ENCODE measurements around the gene PARD3. TPM values are rescaled to one million over a fixed set of nuclear protein-coding genes. Genes with fewer than 3 reads are reported as not detected.

The PARD3 gene
- total RNA-seq, 2 experiments from 2014 or later, result 0.53 to 0.71 TPM

DNA sequence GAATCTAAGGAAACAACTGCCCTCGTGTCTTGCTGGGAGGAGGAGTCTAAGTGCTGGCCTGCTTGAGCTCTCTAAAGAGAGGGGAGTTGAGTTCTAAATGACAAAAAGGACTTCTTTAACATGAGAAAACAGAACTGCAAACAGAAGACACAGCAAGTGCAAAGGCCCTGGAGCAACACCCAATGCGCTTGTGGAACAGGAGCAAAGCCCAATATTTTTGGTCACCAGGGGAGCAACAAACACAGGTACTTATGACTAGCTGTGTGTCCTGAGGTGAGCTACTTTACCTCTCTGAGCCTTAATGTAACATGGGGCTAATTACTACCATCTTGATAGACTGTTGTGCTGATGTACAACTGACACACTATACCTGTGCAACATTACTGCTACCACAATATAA, 634.3 kb downstream of the PARD3 start:
- no peak overlapping the region for H3K27ac Mint-ChIP-seq
- DNase-seq, result no peak
- H3K4me3 Mint-ChIP-seq, result no peak overlapping the region
- Histone ChIP-seq H3K4me3 (ENCODE audit: low read length) (no peak overlapping the region), H3K27ac (ENCODE audit: low read depth in 1 of 2, low read length in 2 of 2) (no peak overlapping the region), H3K27me3 (ENCODE audit: control insufficient read depth in 1 of 2, insufficient read depth in 2 of 2, low read length in 2 of 2) (no peaks in the 10 kb centered on the region), H3K36me3 (ENCODE audit: insufficient read depth, low read length) (no peaks in the 10 kb centered on the region), H3K4me1 (ENCODE audit: insufficient read depth, low read length) (no peaks in the 10 kb centered on the region), H3K9me3 (ENCODE audit: control insufficient read depth in 1 of 2, insufficient read depth in 1 of 2, low read length in 2 of 2) (no peaks in the 10 kb centered on the region)
- TF ChIP-seq, protein P1, sequence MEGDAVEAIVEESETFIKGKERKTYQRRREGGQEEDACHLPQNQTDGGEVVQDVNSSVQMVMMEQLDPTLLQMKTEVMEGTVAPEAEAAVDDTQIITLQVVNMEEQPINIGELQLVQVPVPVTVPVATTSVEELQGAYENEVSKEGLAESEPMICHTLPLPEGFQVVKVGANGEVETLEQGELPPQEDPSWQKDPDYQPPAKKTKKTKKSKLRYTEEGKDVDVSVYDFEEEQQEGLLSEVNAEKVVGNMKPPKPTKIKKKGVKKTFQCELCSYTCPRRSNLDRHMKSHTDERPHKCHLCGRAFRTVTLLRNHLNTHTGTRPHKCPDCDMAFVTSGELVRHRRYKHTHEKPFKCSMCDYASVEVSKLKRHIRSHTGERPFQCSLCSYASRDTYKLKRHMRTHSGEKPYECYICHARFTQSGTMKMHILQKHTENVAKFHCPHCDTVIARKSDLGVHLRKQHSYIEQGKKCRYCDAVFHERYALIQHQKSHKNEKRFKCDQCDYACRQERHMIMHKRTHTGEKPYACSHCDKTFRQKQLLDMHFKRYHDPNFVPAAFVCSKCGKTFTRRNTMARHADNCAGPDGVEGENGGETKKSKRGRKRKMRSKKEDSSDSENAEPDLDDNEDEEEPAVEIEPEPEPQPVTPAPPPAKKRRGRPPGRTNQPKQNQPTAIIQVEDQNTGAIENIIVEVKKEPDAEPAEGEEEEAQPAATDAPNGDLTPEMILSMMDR (IDR thresholded peaks at IDR 0.05), result no peak
- intact Hi-C loops (cut with DNase I, micrococcal nuclease), result no loop called here
- H3K9me3 Mint-ChIP-seq, result no peaks in the 10 kb centered on the region
- no peaks in the 10 kb centered on the region for H3K27me3 Mint-ChIP-seq
- ATAC-seq (ENCODE audit: poor library complexity), result no peak
- ChIA-PET CTCF (no interaction called here), POLR2A (no interaction called here)
- H3K4me1 Mint-ChIP-seq (ENCODE audit: low read depth), result no peaks in the 10 kb centered on the region
- H3K36me3 Mint-ChIP-seq (ENCODE audit: low read depth), result no peaks in the 10 kb centered on the region

DNA sequence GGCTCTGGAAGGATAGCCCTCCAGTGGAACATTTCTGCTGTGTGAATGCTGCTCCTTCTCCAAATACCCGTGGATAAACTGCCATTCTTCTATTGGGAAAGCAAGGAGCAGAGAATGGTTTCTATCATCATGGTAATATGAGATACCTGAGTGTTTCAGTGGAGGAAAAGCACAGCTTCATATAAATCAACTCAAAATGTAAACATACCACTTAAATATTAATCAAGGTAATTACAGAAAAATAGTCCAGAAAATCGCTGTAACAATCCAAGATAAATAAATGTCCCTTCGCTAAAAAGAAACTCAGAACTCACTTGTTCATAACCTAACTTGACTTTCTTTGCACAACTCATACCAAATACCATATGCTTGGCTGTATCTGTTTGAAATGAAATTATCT, 635.8 kb downstream of the PARD3 start:
- no peaks in the 10 kb centered on the region for H3K9me3 ChIP-seq (ENCODE audit: control insufficient read depth in 1 of 2, insufficient read depth in 1 of 2, low read length in 2 of 2)
- H3K9me3 Mint-ChIP-seq, result no peaks in the 10 kb centered on the region
- no peak for DNase-seq
- no peaks in the 10 kb centered on the region for H3K27me3 ChIP-seq (ENCODE audit: control insufficient read depth in 1 of 2, insufficient read depth in 2 of 2, low read length in 2 of 2)
- no peaks in the 10 kb centered on the region for H3K36me3 ChIP-seq (ENCODE audit: insufficient read depth, low read length)
- ChIA-PET CTCF (no interaction called here), POLR2A (no interaction called here)
- no peak overlapping the region for H3K4me3 Mint-ChIP-seq
- no peaks in the 10 kb centered on the region for H3K36me3 Mint-ChIP-seq (ENCODE audit: low read depth)
- no peak for ATAC-seq (ENCODE audit: poor library complexity)
- no peak overlapping the region for H3K27ac Mint-ChIP-seq
- H3K4me1 Mint-ChIP-seq (ENCODE audit: low read depth), result no peaks in the 10 kb centered on the region
- TF ChIP-seq, protein P1 (IDR thresholded peaks at IDR 0.05), result no peak
- no peaks in the 10 kb centered on the region for H3K4me1 ChIP-seq (ENCODE audit: insufficient read depth, low read length)
- no peak overlapping the region for H3K4me3 ChIP-seq (ENCODE audit: low read length)
- intact Hi-C loops (cut with DNase I, micrococcal nuclease), result no loop called here
- H3K27me3 Mint-ChIP-seq, result no peaks in the 10 kb centered on the region
- no peak overlapping the region for H3K27ac ChIP-seq (ENCODE audit: low read depth in 1 of 2, low read length in 2 of 2)

DNA sequence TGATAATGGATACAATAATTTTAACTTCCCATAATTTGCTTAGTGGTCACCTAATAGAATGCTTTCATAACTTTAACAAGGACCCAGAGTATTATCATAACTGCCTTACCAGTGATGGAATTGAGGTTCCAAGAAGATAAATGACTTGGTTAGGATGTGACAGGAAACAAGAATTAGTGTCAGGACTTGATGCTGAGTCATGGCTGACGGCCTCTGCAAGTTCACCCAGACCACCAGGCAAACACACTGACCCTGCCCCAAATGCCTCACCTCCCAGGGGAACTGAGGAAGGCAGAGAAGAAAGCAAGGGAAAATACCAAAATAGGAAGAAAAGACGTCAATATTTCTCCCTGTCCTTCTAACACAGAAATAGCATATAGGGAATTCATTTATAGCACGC, 636.3 kb downstream of the PARD3 start:
- H3K9me3 ChIP-seq (ENCODE audit: control insufficient read depth in 1 of 2, insufficient read depth in 1 of 2, low read length in 2 of 2), result no peaks in the 10 kb centered on the region
- ChIA-PET POLR2A (no interaction called here), CTCF (no interaction called here)
- H3K4me3 ChIP-seq (ENCODE audit: low read length), result no peak overlapping the region
- no peaks in the 10 kb centered on the region for H3K4me1 Mint-ChIP-seq (ENCODE audit: low read depth)
- no peak overlapping the region for H3K27ac Mint-ChIP-seq
- no peaks in the 10 kb centered on the region for H3K4me1 ChIP-seq (ENCODE audit: insufficient read depth, low read length)
- no peak overlapping the region for H3K27ac ChIP-seq (ENCODE audit: low read depth in 1 of 2, low read length in 2 of 2)
- intact Hi-C loops (cut with DNase I, micrococcal nuclease), result no loop called here
- no peaks in the 10 kb centered on the region for H3K36me3 Mint-ChIP-seq (ENCODE audit: low read depth)
- no peak overlapping the region for H3K4me3 Mint-ChIP-seq
- TF ChIP-seq, protein P1 (IDR thresholded peaks at IDR 0.05), result no peak
- ATAC-seq (ENCODE audit: poor library complexity) (no peak), DNase-seq (no peak)
- no peaks in the 10 kb centered on the region for H3K9me3 Mint-ChIP-seq
- no peaks in the 10 kb centered on the region for H3K36me3 ChIP-seq (ENCODE audit: insufficient read depth, low read length)
- H3K27me3 Mint-ChIP-seq, result no peaks in the 10 kb centered on the region
- H3K27me3 ChIP-seq (ENCODE audit: control insufficient read depth in 1 of 2, insufficient read depth in 2 of 2, low read length in 2 of 2), result no peaks in the 10 kb centered on the region
